Measurements from ENCODE around the gene MAP3K14.

DNA sequence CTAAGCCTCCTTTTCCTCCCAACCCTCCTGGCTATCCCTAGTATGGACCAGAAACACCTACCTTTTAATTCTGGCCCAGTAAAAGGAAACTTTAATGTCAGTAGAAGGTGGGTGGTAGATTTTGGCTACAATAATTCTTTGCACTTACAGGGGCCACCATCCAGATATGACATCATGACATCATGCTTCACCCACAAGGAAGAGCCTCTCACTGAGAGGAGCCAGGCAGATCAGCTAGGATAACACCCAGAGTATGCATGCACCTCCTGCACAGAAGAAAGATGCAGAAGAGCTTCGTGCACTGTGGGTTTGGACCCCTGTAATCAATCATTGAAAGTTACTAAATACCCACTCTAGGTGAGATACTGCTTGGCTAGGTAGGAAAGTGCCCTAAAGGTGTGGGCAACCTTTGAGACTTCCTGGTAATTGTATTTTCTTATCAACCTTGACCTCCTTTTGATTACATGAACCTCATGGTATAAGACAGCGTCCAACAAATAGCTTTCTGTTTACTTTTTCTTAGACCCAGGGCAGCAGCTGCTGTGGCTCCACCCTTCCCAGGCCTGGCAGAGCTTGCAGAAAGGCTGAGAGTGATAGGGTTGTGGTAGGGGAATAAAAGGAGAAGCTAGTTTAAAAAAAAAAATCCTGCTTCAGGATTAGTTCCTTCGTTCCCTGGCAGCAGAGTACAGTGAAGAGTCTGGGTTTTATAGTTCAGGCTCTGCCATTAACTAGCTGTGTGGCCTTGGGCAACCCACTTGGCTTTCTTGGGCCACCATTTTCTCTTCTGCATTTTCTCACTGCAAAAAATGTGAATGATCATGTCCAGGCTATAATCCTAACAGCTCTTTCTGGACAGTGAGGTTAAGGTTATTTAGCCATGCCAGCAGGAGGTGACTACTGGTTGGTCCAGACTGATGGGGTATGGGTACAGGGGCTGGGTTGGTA lies 6.2 kb downstream of the MAP3K14 start:
- TF ChIP-seq EZH2 (optimal IDR thresholded peaks at IDR 0.05; ENCODE audit: low read depth, low read length) (no peak), CTCF (IDR thresholded peaks at IDR 0.05; ENCODE audit: low read length) (no peak), EZH2phosphoT487 (IDR thresholded peaks at IDR 0.05; ENCODE audit: low read length) (no peak)

Measured in MM.1S (cell line).